Measurements from ENCODE around the gene TNFSF13. TPM values are rescaled to one million over a fixed set of nuclear protein-coding genes. Genes with fewer than 3 reads are reported as not detected.

TNFSF13 gene
- total RNA-seq, 1 experiment from 2014 or later = 0.94 TPM

- H3K27me3 ChIP-seq (ENCODE audit: insufficient read depth, low read length) = no peaks in the 10 kb centered on the region
- Mint-ChIP-seq H3K4me3 (no peak overlapping the region), H3K27ac (peak overlapping the region in 1 of 3 experiments; percentile 46; a peak in 1 of 7 replicates), H3K4me1 (peaks cover 31 to 60% of the 10 kb centered on the region in 2 experiments), H3K9me3 (peaks cover 0 to 3% of the 10 kb centered on the region in 2 experiments; a peak in 1 of 5 replicates), H3K27me3 (ENCODE audit: low read depth) (no peaks in the 10 kb centered on the region; the same call in 1 of the 2 replicates), H3K36me3 (ENCODE audit: insufficient read depth in 1 of 3, low read depth in 3 of 3) (peaks cover 13 to 43% (median 35%) of the 10 kb centered on the region in 3 experiments)
- no peak overlapping the region for H3K14ac ChIP-seq (ENCODE audit: insufficient read depth, low read length)
- no peaks in the 10 kb centered on the region for H3K9me3 ChIP-seq (ENCODE audit: control insufficient read depth, low read depth, low read length)
- H2BK15ac ChIP-seq (ENCODE audit: low read depth, low read length) = no peak overlapping the region
- no peak overlapping the region for H3K4me2 ChIP-seq (ENCODE audit: insufficient read depth, insufficient read length, low read length)
- H3K4me1 ChIP-seq (ENCODE audit: insufficient read depth, low read length) = no peaks in the 10 kb centered on the region; the same call in 1 of the 2 replicates
- H2BK5ac ChIP-seq (ENCODE audit: insufficient read length, low read length) = no peak overlapping the region
- no peak overlapping the region for H3K9ac ChIP-seq (ENCODE audit: extremely low read depth, insufficient read length, low read length)
- H3K23ac ChIP-seq (ENCODE audit: insufficient read length, low read depth, low read length) = no peak overlapping the region
- H3K4ac ChIP-seq (ENCODE audit: low read depth, low read length) = no peak overlapping the region
- no peak overlapping the region for H3K27ac ChIP-seq (ENCODE audit: insufficient read length, low read depth, low read length)
- no peak overlapping the region for H3K18ac ChIP-seq (ENCODE audit: insufficient read length, low read depth, low read length)
- no peak overlapping the region for H4K91ac ChIP-seq (ENCODE audit: insufficient read length, low read depth, low read length)
- H3K56ac ChIP-seq (ENCODE audit: insufficient read length, low read depth, low read length) = no peak overlapping the region
- H2BK20ac ChIP-seq (ENCODE audit: low read depth, low read length, poor library complexity, severe bottlenecking) = no peak overlapping the region
- DNase-seq = peak; percentile 84
- H3K79me2 ChIP-seq (ENCODE audit: insufficient read depth, low read length) = no peaks in the 10 kb centered on the region; the same call in 1 of the 2 replicates
- no CpG with 5 or more reads among the region's 9 CpGs for WGBS (ENCODE audit: extremely low coverage, insufficient read length, low lambda C conversion rate)
- H3K23me2 ChIP-seq (ENCODE audit: insufficient read length, low read depth, low read length, poor library complexity, severe bottlenecking) = peaks cover 13% of the 10 kb centered on the region
- H2AFZ ChIP-seq (ENCODE audit: low read length) = no peak overlapping the region
- no peak overlapping the region for H2BK120ac ChIP-seq (ENCODE audit: low read depth, low read length, poor library complexity, severe bottlenecking)
- TF ChIP-seq, protein P1, sequence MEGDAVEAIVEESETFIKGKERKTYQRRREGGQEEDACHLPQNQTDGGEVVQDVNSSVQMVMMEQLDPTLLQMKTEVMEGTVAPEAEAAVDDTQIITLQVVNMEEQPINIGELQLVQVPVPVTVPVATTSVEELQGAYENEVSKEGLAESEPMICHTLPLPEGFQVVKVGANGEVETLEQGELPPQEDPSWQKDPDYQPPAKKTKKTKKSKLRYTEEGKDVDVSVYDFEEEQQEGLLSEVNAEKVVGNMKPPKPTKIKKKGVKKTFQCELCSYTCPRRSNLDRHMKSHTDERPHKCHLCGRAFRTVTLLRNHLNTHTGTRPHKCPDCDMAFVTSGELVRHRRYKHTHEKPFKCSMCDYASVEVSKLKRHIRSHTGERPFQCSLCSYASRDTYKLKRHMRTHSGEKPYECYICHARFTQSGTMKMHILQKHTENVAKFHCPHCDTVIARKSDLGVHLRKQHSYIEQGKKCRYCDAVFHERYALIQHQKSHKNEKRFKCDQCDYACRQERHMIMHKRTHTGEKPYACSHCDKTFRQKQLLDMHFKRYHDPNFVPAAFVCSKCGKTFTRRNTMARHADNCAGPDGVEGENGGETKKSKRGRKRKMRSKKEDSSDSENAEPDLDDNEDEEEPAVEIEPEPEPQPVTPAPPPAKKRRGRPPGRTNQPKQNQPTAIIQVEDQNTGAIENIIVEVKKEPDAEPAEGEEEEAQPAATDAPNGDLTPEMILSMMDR (conservative IDR thresholded peaks at IDR 0.05) = peak; percentile 47
- H4K20me1 ChIP-seq (ENCODE audit: control insufficient read depth, insufficient read depth, insufficient read length) = no peaks in the 10 kb centered on the region
- no peak overlapping the region for H4K8ac ChIP-seq (replicated peaks; ENCODE audit: insufficient read length, low read depth, low read length)
- H3K79me1 ChIP-seq (ENCODE audit: insufficient read depth, low read depth, low read length, poor library complexity, severe bottlenecking) = no peaks in the 10 kb centered on the region
- H2AK5ac ChIP-seq (ENCODE audit: insufficient read length, low read length) = no peak overlapping the region
- H3T11ph ChIP-seq (ENCODE audit: low read length) = no peak overlapping the region
- no peak overlapping the region for H2BK12ac ChIP-seq (ENCODE audit: insufficient read length, low read depth, low read length)
- H4K5ac ChIP-seq (ENCODE audit: insufficient read length, low read depth, low read length) = no peak overlapping the region
Measured at GRCh38 chr17:7586673-7587419, 28.3 kb downstream of the TNFSF13 start.
